C4-2B (cell line): ENCODE results near the gene GIPC3.

Experiments used
- ZFX ChIP-seq: fragments of 450-650 bp; IDR thresholded peaks from 2 replicates; pipeline ENCODE4 v1.6.1; 2017
- TF ChIP-seq, protein P1 (sequence below): fragments of 450-650 bp; conservative IDR thresholded peaks from 2 replicates; pipeline ENCODE4 v1.5.1; 2017; ENCODE audit warnings: mild to moderate bottlenecking

DNA sequence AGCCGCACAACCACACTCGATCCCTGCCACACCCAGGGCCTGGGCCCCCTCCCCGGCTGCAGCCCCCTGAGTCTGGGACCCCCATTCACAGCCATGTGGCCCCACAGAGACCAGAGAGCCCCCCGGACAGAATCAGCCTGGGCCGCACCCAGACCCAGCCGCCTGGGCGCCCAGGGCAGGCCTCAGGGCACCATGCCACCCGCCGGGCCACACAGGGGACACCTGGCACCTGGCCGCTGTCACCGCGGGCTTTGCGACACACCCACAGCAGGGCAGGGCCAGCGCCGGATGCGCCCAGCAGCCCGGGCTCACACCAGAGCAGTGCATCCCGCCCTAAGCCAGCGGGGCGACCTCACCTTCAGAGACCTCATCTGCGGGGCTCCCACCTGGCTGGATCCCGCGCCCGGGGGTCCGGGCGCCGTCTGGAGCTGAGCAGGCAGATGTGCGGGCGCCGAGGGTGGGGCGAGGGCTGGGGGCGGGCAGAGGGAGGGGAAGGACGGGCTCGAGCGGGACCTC, 21.0 kb downstream of the GIPC3 start:
- TF ChIP-seq, protein P1, sequence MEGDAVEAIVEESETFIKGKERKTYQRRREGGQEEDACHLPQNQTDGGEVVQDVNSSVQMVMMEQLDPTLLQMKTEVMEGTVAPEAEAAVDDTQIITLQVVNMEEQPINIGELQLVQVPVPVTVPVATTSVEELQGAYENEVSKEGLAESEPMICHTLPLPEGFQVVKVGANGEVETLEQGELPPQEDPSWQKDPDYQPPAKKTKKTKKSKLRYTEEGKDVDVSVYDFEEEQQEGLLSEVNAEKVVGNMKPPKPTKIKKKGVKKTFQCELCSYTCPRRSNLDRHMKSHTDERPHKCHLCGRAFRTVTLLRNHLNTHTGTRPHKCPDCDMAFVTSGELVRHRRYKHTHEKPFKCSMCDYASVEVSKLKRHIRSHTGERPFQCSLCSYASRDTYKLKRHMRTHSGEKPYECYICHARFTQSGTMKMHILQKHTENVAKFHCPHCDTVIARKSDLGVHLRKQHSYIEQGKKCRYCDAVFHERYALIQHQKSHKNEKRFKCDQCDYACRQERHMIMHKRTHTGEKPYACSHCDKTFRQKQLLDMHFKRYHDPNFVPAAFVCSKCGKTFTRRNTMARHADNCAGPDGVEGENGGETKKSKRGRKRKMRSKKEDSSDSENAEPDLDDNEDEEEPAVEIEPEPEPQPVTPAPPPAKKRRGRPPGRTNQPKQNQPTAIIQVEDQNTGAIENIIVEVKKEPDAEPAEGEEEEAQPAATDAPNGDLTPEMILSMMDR, result no peak
- no peak for TF ChIP-seq ZFX
